Lower lobe of right lung (tissue), 2 donors: ENCODE results near the gene CAPN1. TPM values are rescaled to one million over a fixed set of nuclear protein-coding genes. Genes with fewer than 3 reads are reported as not detected.
"Not testable (repeated sequence)": the region's sequence is repeated elsewhere in the genome, so short reads cannot be mapped to it uniquely, and the experiment has no call there.

ENCODE experiments used
- ATAC-seq, 2 donors: fragments of 200-7000 bp; cut with Tn5 transposase; one replicate each; pipeline ENCODE4 v1.9.1; 2020 to 2022; ENCODE audit warnings: mild to moderate bottlenecking in 2 of 2, moderate library complexity in 2 of 2
- DNase-seq: peaks from one replicate; pipeline ENCODE4 v3.0.0-alpha.2; 2020
- H3K27ac ChIP-seq: fragments of 200-600 bp; one replicate; pipeline ENCODE4 v1.8.0; 2022
- H3K27me3 ChIP-seq: fragments of 200-600 bp; one replicate; pipeline ENCODE4 v1.8.0; 2022; ENCODE audit warnings: low read depth
- H3K36me3 ChIP-seq: fragments of 200-600 bp; one replicate; pipeline ENCODE4 v1.8.0; 2022; ENCODE audit warnings: mild to moderate bottlenecking
- H3K4me1 ChIP-seq: fragments of 200-600 bp; one replicate; pipeline ENCODE4 v1.8.0; 2022
- H3K4me3 ChIP-seq: fragments of 200-600 bp; one replicate; pipeline ENCODE4 v1.8.0; 2022; ENCODE audit warnings: mild to moderate bottlenecking
- H3K9me3 ChIP-seq: fragments of 200-600 bp; one replicate; pipeline ENCODE4 v1.8.0; 2022
- intact Hi-C: fragments of 100-400 bp; cut with DNase I; formaldehyde crosslinking; loops from one replicate; pipeline ENCODE4 v1.11.0; 2022
- total RNA-seq: library from RNA; stranded (reverse); fragmentation: NEBNext Ultra II Directional; extraction: Animal tissue kit (Norgen Biotek cat#: 25700); gene quantifications from one replicate; pipeline ENCODE4 v1.2.1, GENCODE V29; 2021
- TF ChIP-seq, protein P1 (sequence below): fragments of 200-600 bp; IDR thresholded peaks from one replicate; pipeline ENCODE4 v1.8.0; 2022; ENCODE audit warnings: antibody characterized with exemption, mild to moderate bottlenecking
- donor health status: DM: no; HTN: yes; CAD: no; lungs with severe emphysema.

The CAPN1 gene
- total RNA-seq, 1 donor from 2014 or later = 176 TPM

GRCh38 chr11:65172600-65172999 lies 9.1 kb upstream of the CAPN1 start:
- ATAC-seq (no peak), DNase-seq (no peak)
- intact Hi-C loops = no loop called here
- Histone ChIP-seq H3K4me1 (no peaks in the 10 kb centered on the region), H3K9me3 (no peaks in the 10 kb centered on the region), H3K27me3 (no peaks in the 10 kb centered on the region), H3K27ac (no peak overlapping the region), H3K36me3 (no peaks in the 10 kb centered on the region), H3K4me3 (no peak overlapping the region)
- TF ChIP-seq, protein P1, sequence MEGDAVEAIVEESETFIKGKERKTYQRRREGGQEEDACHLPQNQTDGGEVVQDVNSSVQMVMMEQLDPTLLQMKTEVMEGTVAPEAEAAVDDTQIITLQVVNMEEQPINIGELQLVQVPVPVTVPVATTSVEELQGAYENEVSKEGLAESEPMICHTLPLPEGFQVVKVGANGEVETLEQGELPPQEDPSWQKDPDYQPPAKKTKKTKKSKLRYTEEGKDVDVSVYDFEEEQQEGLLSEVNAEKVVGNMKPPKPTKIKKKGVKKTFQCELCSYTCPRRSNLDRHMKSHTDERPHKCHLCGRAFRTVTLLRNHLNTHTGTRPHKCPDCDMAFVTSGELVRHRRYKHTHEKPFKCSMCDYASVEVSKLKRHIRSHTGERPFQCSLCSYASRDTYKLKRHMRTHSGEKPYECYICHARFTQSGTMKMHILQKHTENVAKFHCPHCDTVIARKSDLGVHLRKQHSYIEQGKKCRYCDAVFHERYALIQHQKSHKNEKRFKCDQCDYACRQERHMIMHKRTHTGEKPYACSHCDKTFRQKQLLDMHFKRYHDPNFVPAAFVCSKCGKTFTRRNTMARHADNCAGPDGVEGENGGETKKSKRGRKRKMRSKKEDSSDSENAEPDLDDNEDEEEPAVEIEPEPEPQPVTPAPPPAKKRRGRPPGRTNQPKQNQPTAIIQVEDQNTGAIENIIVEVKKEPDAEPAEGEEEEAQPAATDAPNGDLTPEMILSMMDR = no peak

DNA sequence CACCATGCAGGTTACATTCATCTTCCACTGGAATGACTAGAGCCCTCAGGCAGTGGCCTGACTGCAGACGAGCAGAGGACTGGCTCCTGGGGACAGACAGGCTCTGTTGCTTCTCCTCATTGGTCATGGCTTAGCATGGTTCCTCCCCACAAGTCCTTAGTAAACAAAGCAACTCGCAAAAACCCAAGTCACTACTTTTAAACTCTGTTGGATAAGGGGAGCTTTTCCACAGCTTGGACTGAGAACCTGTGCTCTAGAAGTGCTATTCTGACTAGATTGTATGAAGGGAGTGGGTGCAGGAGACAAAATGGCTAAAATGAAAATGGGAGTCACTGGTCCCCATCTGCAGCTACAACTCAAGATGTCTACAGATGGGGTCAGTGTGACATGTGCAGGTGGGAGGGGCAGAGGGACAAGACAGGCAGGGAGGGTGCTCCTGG lies 7.1 kb upstream of the CAPN1 start:
- H3K4me1 ChIP-seq, H3K9me3 ChIP-seq, H3K27me3 ChIP-seq, ATAC-seq, H3K27ac ChIP-seq, DNase-seq, H3K4me3 ChIP-seq, H3K36me3 ChIP-seq, intact Hi-C loops: not testable (repeated sequence)

DNA sequence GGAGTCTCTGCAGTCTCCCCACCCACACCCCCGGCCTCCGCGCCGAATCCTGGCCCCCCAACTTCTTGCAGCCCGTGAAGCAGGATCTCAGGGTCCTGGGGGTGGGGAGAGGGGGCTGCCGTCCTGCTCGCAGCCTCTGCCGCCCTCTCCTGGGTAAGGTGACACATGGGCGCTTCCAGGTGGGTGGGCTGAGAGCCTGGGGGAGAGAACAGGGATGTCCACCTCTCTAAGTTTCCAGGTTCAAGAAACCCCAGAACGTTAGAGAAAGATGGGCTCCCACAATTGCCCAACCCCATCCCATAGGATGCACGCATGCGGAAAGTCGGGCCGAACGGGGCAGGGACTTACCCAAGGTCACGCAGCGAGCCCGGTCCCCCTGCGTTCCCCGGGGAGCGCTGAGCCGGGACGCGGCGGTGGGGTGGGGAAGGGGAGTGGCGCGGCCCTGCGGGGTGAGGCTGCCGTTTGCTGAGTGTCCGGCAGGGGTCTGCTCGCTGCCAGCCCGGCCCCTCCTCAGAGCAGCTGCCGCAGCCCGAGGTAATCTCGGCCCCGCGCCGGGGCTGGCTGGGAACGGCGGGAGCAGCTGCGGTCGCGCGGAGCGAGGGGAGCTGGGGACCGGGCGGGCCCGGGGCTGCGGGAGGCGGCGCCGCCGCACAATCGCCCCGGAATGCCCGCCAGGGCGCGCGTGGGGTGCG lies 705 bp upstream of the CAPN1 start:
- no peaks in the 10 kb centered on the region for H3K9me3 ChIP-seq
- H3K4me1 ChIP-seq = peaks cover 32% of the 10 kb centered on the region
- intact Hi-C loops = no loop called here
- H3K27me3 ChIP-seq = no peaks in the 10 kb centered on the region
- DNase-seq = peak; percentile 79
- H3K27ac ChIP-seq = peak overlapping the region; percentile 95
- H3K4me3 ChIP-seq = peak overlapping the region; percentile 98
- ATAC-seq = peak; percentile 69 to 85
- TF ChIP-seq, protein P1 = peak; percentile 51
- peaks cover 20% of the 10 kb centered on the region for H3K36me3 ChIP-seq

- ATAC-seq = peak; percentile 54 to 71
- Histone ChIP-seq H3K4me3 (peak overlapping the region; percentile 98), H3K9me3 (no peaks in the 10 kb centered on the region), H3K27ac (peak overlapping the region; percentile 95), H3K36me3 (peaks cover 35% of the 10 kb centered on the region), H3K4me1 (peaks cover 32% of the 10 kb centered on the region), H3K27me3 (no peaks in the 10 kb centered on the region)
- TF ChIP-seq, protein P1 = no peak
- intact Hi-C loops = no loop called here
- DNase-seq = peak; percentile 66
These were observed 786 bp downstream of the CAPN1 start for GRCh38 chr11:65182258-65183170.

DNA sequence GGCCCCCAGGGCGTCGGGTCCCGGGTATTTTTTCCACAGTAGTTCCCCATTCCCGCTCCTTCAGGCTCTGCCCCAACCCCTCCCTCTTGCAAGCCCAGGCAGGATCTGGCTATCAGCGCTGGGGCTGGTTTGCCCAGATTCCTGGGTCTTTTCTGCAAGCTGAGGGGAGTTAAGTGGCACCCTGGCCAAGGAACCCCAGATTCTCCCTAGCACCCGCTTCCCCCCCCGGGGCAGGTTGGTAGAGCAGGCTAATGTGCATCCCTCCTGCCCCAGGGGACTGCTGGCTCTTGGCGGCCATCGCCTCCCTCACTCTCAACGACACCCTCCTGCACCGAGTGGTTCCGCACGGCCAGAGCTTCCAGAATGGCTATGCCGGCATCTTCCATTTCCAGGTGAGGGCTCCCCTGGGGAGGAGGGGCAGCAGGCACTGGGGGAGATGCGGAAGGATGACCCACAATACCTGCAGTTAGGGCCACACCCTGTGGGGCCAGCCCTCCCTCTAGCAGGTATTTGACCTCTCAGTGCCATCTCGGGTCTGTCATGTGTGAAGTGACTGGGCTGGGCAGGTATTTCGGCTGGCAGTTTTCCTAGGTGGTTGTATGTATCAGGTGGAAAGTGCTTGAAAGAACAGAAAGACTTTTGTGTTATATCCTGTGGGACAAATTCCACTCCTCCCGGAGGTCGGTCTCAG lies 1.6 kb downstream of the CAPN1 start:
- TF ChIP-seq, protein P1 = no peak
- Histone ChIP-seq H3K36me3 (peaks cover 44% of the 10 kb centered on the region), H3K9me3 (no peaks in the 10 kb centered on the region), H3K4me3 (peak overlapping the region; percentile 98), H3K27ac (peak overlapping the region; percentile 95), H3K27me3 (no peaks in the 10 kb centered on the region), H3K4me1 (peaks cover 32% of the 10 kb centered on the region)
- DNase-seq (peak; percentile 63), ATAC-seq (peak in 1 of 2 donors; percentile 8)
- intact Hi-C loops = no loop called here
